ENCODE data around the gene ATF7IP. TPM values are rescaled to one million over a fixed set of nuclear protein-coding genes. Genes with fewer than 3 reads are reported as not detected.

The ATF7IP gene
- total RNA-seq, 2 experiments from 2014 or later, result 101 to 107 TPM

DNA sequence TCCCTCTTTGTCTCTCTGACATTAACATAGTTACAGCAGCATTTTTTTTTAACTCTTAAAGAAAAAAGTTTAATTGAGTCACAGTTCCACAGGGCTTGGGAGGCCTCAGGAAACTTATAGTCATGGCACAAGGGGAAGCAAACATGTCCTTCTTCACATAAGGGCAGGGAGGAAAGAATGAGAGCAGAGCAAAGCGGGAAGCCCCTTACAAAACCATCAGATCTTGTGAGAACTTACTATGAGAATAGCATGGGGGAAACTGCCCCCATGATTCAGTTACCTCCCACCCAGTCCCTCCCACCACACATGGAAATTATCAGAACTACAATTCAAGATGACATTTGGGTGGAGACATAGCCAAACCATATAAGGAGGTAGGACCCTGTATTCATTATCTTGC, 106.0 kb downstream of the ATF7IP start:
- peak; percentile 78 for ATAC-seq
- POLR2A ChIA-PET, result no interaction called here

DNA sequence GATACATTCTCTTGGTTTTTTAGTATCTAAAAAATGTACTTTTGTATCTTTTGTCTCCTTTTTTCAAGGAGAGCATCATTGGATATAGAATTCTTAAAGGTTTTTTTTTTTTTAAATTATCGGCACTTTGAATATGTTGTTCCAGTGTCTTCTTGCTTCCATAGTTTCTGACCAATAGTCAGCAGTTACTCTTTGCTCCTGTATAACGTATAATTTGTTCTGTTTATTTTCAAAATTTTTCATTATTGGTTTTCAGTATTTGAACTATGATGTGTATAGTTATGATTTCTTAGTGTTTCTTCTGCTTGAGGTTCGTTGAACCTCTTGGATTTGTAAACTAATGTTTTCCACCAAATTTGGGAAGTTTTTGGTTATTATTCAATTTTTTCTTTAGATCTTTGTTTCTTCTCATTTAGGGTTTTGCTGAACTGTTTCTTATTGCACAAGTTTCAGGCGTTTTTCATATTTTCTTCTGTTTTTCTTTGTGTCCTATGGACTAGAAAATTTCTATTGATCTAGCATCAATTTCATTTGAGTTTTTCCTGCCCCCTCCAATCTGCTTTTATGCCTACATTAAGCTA, 108.3 kb downstream of the ATF7IP start:
- no peaks in the 10 kb centered on the region for H3K27me3 Mint-ChIP-seq
- peaks cover 22% of the 10 kb centered on the region for H3K4me1 Mint-ChIP-seq (ENCODE audit: low read depth)
- peaks cover 79% of the 10 kb centered on the region for H3K36me3 Mint-ChIP-seq (ENCODE audit: low read depth)
- POLR2A ChIA-PET, result interaction anchor here (0.7 kb wide), 1 partner anchor 253 kb away, joined by 3 read pairs; no protein-coding TSS in a partner anchor
- no peak for DNase-seq
- CTCF ChIA-PET, result interaction anchor here (2.0 kb wide), 1 partner anchor 20 kb away, joined by 7 read pairs; no protein-coding TSS in a partner anchor
- intact Hi-C loops (cut with micrococcal nuclease), result no loop called here
- H3K9me3 Mint-ChIP-seq, result peaks cover 33% of the 10 kb centered on the region
- TF ChIP-seq, protein P1, sequence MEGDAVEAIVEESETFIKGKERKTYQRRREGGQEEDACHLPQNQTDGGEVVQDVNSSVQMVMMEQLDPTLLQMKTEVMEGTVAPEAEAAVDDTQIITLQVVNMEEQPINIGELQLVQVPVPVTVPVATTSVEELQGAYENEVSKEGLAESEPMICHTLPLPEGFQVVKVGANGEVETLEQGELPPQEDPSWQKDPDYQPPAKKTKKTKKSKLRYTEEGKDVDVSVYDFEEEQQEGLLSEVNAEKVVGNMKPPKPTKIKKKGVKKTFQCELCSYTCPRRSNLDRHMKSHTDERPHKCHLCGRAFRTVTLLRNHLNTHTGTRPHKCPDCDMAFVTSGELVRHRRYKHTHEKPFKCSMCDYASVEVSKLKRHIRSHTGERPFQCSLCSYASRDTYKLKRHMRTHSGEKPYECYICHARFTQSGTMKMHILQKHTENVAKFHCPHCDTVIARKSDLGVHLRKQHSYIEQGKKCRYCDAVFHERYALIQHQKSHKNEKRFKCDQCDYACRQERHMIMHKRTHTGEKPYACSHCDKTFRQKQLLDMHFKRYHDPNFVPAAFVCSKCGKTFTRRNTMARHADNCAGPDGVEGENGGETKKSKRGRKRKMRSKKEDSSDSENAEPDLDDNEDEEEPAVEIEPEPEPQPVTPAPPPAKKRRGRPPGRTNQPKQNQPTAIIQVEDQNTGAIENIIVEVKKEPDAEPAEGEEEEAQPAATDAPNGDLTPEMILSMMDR (IDR thresholded peaks at IDR 0.05), result no peak
- H3K27ac Mint-ChIP-seq, result no peak overlapping the region
- H3K4me3 Mint-ChIP-seq, result no peak overlapping the region
- no peak for ATAC-seq

More for the DNA sequence above, 106.0 kb downstream of the ATF7IP start:
- no peak overlapping the region for H3K4me3 Mint-ChIP-seq
- H3K27me3 Mint-ChIP-seq, result no peaks in the 10 kb centered on the region
- peaks cover 83% of the 10 kb centered on the region for H3K36me3 Mint-ChIP-seq (ENCODE audit: low read depth)
- CTCF ChIA-PET, result no interaction called here
- intact Hi-C loops (cut with micrococcal nuclease), result no loop called here
- peaks cover 18% of the 10 kb centered on the region for H3K4me1 Mint-ChIP-seq (ENCODE audit: low read depth)
- peak overlapping the region; percentile 78 for H3K27ac Mint-ChIP-seq
- DNase-seq, result peak; percentile 42
- H3K9me3 Mint-ChIP-seq, result peaks cover 35% of the 10 kb centered on the region
- TF ChIP-seq, protein P1 (IDR thresholded peaks at IDR 0.05), result no peak

DNA sequence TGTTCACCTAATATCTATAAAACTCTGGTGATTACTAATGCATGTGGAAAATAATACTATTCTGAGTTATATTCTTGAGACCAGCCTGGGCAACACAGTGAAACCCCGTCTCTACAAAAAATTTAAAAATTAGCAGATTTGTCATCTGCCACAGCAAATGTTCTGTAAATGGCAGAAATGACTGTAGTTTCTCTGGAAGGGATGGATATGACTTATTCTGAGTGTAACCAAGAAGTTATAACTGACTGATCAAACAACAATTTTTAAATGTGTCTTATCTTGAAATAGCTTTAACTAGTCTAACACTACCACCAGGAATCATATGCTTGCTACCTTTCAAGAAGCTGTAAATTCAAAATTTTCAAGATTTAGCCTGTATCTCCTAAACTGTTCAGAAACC, 113.5 kb downstream of the ATF7IP start:
- CTCF ChIA-PET, result no interaction called here
- no peak overlapping the region for H3K4me3 Mint-ChIP-seq
- intact Hi-C loops (cut with micrococcal nuclease), result no loop called here

DNA sequence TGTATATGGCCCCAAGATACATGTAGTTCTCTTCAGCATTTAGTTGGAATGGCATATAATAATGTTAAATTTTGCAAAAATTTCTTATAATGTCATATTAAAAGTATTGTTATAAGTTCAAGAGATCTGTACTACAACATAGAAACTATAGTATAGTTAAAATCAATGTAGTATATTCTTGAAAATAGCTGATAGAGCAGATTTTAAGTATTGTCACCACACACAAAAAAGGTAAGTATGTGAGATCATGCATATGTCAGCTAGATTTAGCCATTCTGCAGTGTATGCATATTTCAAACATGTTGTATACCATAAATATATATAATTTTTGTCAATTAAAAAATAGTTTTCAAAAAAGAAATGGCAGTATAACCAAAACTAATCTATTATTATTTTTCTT, 115.7 kb downstream of the ATF7IP start:
- Mint-ChIP-seq H3K4me3 (no peak overlapping the region), H3K27me3 (no peaks in the 10 kb centered on the region), H3K36me3 (ENCODE audit: low read depth) (peaks cover 65% of the 10 kb centered on the region), H3K9me3 (no peaks in the 10 kb centered on the region), H3K4me1 (ENCODE audit: low read depth) (peaks cover 15% of the 10 kb centered on the region), H3K27ac (no peak overlapping the region)
- ChIA-PET POLR2A (no interaction called here), CTCF (interaction anchor here (0.9 to 1.0 kb wide), 2 partner anchors 11 to 27 kb away, joined by 3 read pairs; no protein-coding TSS in a partner anchor)
- TF ChIP-seq, protein P1 (IDR thresholded peaks at IDR 0.05), result no peak
- intact Hi-C loops (cut with micrococcal nuclease), result no loop called here
- DNase-seq, result no peak
- no peak for ATAC-seq

More for the DNA sequence above, 113.5 kb downstream of the ATF7IP start:
- H3K27ac Mint-ChIP-seq, result no peak overlapping the region
- H3K4me1 Mint-ChIP-seq (ENCODE audit: low read depth), result peaks cover 19% of the 10 kb centered on the region
- TF ChIP-seq, protein P1 (IDR thresholded peaks at IDR 0.05), result no peak
- peaks cover 4% of the 10 kb centered on the region for H3K9me3 Mint-ChIP-seq
- H3K27me3 Mint-ChIP-seq, result no peaks in the 10 kb centered on the region
- no peak for DNase-seq
- POLR2A ChIA-PET, result no interaction called here
- H3K36me3 Mint-ChIP-seq (ENCODE audit: low read depth), result peaks cover 65% of the 10 kb centered on the region
- peak; percentile 53 for ATAC-seq

DNA sequence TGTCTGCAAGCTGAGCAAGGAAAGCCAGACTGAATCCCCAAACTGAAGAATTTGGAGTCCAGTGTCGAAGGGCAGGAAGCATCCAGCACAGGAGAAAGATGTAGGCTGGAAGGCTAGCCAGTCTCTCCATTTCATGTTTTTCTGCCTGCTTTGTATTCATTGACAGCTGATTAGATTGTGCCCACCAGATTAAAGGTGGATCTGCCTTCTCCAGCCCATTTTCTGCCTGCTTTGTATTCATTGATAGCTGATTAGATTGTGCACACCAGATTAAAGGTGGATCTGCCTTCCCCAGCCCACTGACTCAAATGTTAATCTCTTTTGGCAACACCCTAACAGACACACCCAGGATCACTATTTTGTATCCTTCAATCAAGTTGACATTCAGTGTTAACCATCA, 116.9 kb downstream of the ATF7IP start:
- peaks cover 69% of the 10 kb centered on the region for H3K36me3 Mint-ChIP-seq (ENCODE audit: low read depth)
- POLR2A ChIA-PET, result no interaction called here
- H3K4me3 Mint-ChIP-seq, result no peak overlapping the region
- TF ChIP-seq, protein P1 (IDR thresholded peaks at IDR 0.05), result no peak
- intact Hi-C loops (cut with micrococcal nuclease), result no loop called here
- ATAC-seq (no peak), DNase-seq (no peak)
- peak overlapping the region; percentile 40 for H3K27ac Mint-ChIP-seq
- peaks cover 15% of the 10 kb centered on the region for H3K4me1 Mint-ChIP-seq (ENCODE audit: low read depth)
- no peaks in the 10 kb centered on the region for H3K9me3 Mint-ChIP-seq
- no peaks in the 10 kb centered on the region for H3K27me3 Mint-ChIP-seq
- CTCF ChIA-PET, result interaction anchor here (1.0 kb wide), 1 partner anchor 10 kb away, joined by 3 read pairs; no protein-coding TSS in a partner anchor
